ENCODE results near the gene PCBP3.

PCBP3 gene

GRCh38 chr21:45899317-45900033 lies 255.9 kb downstream of the PCBP3 start:
- no peak for DNase-seq

DNA sequence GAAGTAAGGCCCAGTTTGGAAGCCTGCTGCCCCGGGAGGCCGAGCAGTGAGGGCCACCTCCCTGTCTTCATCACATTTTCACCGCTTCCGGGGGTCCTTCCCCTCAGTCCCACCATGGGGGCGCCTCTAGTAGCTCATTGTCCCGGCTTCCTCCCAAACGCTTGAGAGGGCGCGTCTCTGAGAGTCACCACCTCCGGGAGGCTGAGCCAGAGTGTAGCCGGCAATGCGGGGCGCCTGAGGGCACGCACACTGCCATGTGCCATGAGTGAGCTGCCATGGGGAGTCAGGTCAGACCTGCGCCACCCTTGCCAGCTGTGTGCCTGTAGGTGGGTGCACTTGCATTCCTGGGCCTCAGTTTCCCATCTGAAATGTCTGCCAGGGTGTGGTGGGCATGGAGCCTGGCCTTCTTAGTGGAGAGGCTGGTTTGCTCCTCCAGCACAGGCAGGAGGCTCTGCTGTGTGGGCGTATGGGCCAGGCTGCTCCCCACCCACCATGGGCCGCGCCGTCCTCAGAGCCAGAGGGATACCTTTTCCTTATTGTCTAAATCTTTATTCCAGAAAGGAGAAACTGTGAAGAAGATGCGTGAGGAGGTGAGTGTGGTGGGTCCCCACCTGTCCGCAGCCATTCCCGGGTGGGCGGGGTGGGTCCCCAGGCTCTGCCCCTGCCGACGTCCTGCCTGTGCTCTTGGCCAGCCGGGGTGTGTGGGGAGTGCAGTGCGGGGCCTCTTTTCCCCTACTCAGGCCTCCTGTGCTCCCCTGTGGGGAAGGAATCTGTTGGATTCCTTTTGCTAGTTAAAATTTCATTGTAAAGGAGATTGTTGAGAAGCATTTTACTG lies 256.7 kb downstream of the PCBP3 start:
- no peak for DNase-seq

DNA sequence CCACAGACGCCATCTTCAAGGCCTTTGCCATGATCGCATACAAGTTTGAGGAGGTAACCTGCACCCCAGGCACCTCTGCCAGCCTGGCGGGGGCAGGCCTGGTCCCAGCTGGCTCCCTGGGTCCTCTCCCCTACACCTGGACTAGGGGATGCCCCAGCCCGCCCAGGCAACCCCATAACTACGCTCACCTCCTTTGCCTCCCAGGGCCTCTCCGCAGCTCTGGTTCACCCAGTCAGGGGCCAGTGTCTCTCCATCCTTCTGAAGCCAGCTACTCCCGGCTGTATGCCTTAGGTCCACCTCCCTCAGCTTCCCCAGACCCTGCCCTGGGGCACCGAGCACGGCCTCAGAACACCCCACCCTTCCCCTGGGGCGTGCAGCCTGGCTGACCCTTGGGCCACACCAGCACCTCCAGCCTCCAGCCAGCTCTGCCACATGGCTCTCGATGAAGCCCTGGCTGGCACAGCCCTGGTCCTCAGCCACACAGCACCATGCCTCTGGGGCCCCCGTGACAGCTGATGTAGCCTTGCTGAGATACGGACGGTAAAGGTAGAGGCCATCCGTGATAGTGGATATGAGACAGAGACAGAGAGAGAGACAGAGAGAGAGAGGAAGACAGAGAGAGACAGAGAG lies 257.7 kb downstream of the PCBP3 start:
- no peak for DNase-seq

DNA sequence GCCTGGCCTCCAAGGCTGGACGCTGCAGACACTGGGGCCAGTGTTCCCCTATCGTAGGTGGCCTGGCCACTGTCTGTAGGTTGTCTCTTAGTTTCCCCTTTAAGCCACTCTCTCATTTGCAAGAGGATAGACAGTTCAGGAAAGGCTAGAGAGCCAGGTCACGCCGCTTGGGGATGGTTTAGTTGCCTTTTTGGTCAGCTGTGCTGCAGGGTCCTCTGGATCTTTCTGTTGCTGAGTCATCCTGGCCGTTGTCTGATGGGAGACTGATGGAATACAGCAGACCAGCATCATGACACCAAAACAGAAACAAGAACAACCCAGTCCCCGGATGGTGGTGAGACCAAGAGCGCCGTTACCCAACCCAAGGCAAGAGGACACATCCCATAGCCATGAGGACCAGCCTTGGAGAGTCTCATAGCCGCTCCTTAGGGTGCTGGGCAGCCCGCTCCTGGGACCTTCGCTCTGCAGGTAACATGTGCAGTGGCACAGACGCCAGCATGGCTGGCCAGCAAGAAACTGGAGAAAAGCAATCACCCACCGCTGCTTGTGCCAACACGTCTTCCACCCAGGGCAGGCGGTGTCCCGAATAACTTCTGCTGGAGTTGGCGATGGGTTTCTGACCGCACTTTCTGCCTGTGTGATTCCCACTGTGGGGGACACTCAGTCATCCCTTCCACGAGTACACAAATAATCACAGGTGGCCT lies 258.9 kb downstream of the PCBP3 start:
- no peak for DNase-seq

- no peak for DNase-seq
Observed at GRCh38 chr21:45905196-45905595, 261.7 kb downstream of the PCBP3 start.

GRCh38 chr21:45906196-45906805 lies 262.8 kb downstream of the PCBP3 start:
- DNase-seq: no peak

- no peak for DNase-seq
Observed at GRCh38 chr21:45906859-45907258, 263.3 kb downstream of the PCBP3 start.

DNA sequence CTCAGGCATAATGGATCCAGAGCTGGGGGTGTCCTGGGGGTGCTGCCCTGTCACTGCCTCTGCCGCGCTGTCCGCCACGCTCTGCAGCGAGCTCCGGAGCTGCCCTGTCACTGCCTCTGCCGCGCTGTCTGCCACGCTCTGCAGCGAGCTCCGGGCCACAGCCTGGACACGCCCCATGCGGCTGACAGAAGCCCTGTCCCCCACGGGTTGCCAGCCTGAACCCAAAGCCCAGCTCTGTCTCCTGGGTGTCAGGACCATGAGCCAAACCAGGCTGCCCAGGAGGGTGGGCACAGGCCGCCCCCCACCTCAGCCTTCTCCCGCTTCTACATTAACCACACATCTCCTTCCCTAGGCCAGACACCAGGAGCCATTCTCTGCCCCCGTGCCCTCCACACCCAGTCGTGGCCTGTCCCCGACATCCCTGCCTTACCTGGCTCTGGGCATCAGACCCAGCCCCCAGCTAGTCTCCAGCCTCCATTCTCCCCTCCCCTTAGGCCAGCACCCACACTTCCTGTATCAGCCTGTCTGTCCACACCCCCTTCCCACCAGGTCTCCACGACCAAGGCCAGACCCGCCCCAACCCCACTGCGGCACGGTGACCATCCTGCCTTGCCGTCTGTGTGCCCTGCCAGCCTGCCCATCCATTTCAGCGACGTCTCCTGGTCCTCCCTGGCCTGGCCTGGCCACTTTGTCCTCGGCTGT lies 265.2 kb downstream of the PCBP3 start:
- no peak for DNase-seq

DNA sequence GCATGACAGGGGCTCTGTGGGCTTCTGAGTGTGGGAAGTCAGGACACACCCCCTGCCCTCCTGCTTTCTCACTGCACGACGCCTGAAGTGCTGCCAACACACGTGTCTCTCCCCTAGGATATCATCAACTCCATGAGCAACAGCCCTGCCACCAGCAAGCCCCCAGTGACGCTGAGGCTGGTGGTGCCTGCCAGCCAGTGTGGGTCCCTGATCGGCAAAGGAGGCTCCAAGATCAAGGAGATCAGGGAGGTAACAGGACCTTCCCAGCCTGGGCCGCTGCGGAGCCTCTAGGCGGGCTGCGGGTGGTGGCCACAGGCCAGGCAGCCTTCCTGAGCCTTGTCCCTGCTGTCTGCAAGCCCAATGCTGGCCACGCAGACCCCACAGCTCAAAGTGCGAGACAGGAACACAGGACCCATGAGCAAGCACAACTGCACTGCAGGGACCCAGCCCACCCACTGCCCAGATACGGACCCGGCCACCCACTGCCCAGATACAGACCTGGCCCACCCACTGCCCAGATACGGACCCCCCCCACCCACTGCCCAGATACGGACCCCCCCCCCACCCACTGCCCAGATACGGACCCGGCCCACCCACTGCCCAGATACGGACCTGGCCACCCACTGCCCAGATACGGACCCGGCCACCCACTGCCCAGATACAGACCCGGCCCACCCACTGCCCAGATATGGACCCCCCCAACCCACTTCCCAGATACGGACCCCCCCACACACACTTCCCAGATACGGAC lies 265.9 kb downstream of the PCBP3 start:
- no peak for DNase-seq

DNA sequence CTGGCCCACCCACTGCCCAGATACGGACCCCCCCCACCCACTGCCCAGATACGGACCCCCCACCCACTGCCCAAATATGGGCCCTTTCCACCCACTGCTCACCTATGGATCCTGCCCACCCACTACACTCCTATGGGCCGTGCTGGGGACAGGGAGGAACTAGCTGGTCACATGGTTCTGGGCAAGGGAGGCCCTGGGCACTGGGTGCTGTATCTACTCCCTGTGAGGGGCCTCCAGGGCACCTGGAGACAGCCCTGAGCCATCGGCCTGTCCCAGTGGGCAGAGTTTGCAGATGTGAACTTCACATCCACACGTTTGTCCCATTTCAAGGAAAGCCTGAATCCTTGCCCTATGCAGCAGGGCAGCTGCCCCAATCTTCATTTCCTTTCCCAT lies 266.6 kb downstream of the PCBP3 start:
- DNase-seq: no peak

GRCh38 chr21:45910548-45911221 lies 267.2 kb downstream of the PCBP3 start:
- DNase-seq: no peak

DNA sequence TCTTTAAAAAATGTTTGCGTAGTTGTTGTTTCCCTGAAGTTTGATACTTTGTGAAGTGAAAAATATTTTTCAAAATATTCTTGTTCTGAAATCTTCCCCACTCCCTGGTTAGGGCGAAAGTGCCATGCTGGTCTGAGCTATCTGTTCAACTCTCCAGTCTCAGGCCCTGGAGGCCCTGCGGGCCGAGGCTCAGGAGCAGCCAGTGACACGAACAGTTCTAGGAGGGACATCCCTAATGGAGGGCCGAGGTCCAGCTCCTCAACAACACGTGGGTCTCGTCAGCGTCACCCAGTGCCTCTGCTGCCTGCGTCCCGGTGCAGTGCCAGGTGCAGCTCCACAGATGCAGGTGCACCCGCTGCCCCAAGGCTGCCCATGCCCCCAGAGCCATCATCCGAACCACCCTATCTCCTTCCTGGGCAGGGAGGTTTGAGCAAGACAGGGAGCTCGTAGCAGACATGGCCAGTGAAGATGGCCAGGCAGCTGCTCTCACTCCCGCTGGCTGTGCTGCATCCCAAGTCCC lies 268.3 kb downstream of the PCBP3 start:
- DNase-seq: no peak

- no peak for DNase-seq
Observed at GRCh38 chr21:45912611-45913417, 269.3 kb downstream of the PCBP3 start.

GRCh38 chr21:45913418-45913765 lies 269.9 kb downstream of the PCBP3 start:
- no peak for DNase-seq

DNA sequence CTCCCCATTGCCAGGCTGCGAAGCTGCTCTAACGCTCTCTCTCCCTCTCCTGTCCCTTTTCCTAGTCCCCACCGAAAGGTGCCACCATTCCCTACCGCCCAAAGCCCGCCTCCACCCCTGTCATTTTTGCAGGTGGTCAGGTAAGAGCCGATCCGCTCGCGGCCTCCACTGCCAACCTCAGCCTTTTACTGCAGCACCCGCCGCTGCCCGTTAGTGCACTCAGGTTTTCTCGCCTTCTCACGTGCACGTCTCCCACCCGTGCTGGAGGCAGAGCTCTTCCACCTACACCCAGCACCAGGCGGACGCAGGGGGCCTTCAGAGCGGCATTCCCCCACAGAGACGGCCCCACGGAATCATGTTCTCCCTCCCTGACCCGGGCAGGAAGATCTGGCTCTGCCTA lies 270.4 kb downstream of the PCBP3 start:
- DNase-seq: no peak

- DNase-seq: no peak
Observed at GRCh38 chr21:45914321-45914845, 270.9 kb downstream of the PCBP3 start.

DNA sequence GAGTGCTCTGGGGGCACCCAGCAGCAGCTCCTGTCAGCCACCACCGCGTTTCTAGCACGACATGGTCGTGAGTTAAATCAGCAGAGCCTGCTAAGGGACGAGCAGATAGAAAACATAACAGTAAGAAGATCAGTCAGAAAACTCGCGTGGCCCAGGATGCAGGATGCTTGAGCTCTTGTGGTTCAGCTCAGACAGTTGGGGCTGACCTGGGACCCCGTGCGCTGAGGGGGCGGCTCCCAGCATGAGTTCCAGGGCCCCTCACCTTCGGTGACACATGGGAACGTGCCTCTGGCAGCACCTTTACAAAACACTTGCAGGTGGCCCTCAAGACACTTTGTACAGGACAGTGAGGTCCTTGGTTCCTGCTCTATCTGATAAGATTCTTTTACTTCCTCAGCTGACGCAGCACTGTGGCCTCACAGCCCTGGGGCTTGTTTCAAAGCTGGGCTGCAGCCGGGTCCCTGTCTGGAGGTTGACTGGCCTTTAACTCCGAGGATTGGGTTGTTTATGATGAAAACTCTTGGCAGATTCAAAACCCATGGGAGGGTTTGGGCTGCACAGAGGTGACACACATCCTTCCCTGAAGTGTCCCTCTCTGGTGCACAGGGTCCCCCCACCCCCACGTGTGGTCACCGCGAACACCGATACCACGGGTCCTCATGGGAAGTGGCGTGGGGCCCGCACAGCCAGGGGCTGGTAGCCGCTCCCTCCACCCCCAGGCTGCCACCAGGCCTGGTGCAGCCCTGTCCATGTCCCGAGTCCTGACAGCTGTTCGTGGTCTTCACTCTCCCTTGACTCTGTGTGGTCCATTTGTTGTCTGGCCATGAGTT lies 272.7 kb downstream of the PCBP3 start:
- no peak for DNase-seq

DNA sequence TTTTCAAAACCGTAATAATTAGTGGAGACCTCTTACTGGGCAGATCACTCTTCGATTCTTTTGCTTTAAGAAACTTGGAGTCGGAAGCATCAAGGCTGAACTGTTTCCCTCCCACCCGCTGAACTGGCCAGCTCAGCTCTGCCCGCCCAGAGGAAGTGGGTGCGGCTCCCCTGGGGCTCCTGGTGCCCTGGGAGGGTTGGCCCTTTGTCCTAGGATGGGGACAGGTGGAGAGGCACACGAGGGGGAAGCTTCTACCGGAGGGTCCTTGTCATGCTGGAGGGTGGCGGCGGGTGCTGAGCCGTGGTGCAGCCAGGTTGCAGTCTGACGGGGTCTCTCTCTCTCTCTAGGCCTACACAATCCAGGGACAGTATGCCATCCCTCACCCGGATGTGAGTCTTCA lies 273.7 kb downstream of the PCBP3 start:
- DNase-seq: no peak

DNA sequence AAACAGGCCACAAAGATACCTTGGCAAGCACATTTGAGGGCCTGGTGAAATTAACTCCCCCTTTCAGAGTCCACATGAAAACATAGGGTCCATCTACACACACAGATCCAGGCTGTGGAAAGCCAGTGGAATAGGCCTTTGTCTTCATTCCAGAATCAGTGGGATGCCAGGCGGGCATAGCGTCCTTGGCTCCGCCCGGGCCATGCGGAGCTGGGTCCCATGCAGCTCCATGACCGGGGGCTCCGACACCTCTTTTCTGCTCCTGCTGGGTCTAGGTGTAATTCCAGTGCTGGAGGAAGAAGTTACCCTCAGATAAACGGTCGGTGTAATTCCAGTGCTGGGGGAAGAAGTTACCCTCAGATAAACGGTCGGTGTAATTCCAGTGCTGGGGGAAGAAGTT lies 274.5 kb downstream of the PCBP3 start:
- DNase-seq: no peak
